Activated naive CD8-positive, alpha-beta T cell (primary cell): ENCODE results near the gene GPR119.
"Not testable (repeated sequence)": the region's sequence is repeated elsewhere in the genome, so short reads cannot be mapped to it uniquely, and the experiment has no call there.

Experiments
- H3K27ac Mint-ChIP-seq: one replicate; pipeline ENCODE4 v1.8.0; 2021; ENCODE audit warnings: mixed read lengths
- H3K27me3 Mint-ChIP-seq: one replicate; pipeline ENCODE4 v1.8.0; 2021; ENCODE audit warnings: mixed read lengths
- H3K36me3 Mint-ChIP-seq: one replicate; pipeline ENCODE4 v1.8.0; 2021; ENCODE audit warnings: mixed read lengths
- H3K4me1 Mint-ChIP-seq: one replicate; pipeline ENCODE4 v1.8.0; 2021; ENCODE audit warnings: low read depth, mixed read lengths
- H3K4me3 Mint-ChIP-seq: one replicate; pipeline ENCODE4 v1.8.0; 2021; ENCODE audit warnings: mild to moderate bottlenecking, mixed read lengths
- H3K9me3 Mint-ChIP-seq: one replicate; pipeline ENCODE4 v1.8.0; 2021; ENCODE audit warnings: low read depth, mixed read lengths

The GPR119 gene

GRCh38 chrX:130385520-130385919, at the start of gene GPR119:
Gene GPR119 (minus strand): TSS chrX:130385674. CDS start chrX:130385447, 227 bp downstream.
- Mint-ChIP-seq H3K9me3 (no peaks in the 10 kb centered on the region), H3K36me3 (no peaks in the 10 kb centered on the region), H3K4me1 (no peaks in the 10 kb centered on the region), H3K27ac (no peak within 1 kb of the TSS), H3K27me3 (no peaks in the 10 kb centered on the region), H3K4me3 (no peak within 1 kb of the TSS)

GRCh38 chrX:130429236-130429635, 43.8 kb upstream of the GPR119 start:
- H3K27ac Mint-ChIP-seq, H3K4me3 Mint-ChIP-seq, H3K4me1 Mint-ChIP-seq, H3K9me3 Mint-ChIP-seq, H3K36me3 Mint-ChIP-seq, H3K27me3 Mint-ChIP-seq: not testable (repeated sequence)

GRCh38 chrX:130426531-130426930, 41.1 kb upstream of the GPR119 start:
- H3K27me3 Mint-ChIP-seq, result no peaks in the 10 kb centered on the region
- no peaks in the 10 kb centered on the region for H3K9me3 Mint-ChIP-seq
- no peak overlapping the region for H3K27ac Mint-ChIP-seq
- H3K4me1 Mint-ChIP-seq, result no peaks in the 10 kb centered on the region
- H3K4me3 Mint-ChIP-seq, result no peak overlapping the region
- H3K36me3 Mint-ChIP-seq, result no peaks in the 10 kb centered on the region

- Mint-ChIP-seq H3K9me3 (no peaks in the 10 kb centered on the region), H3K4me3 (no peak overlapping the region), H3K27ac (no peak overlapping the region), H3K4me1 (no peaks in the 10 kb centered on the region), H3K27me3 (no peaks in the 10 kb centered on the region), H3K36me3 (no peaks in the 10 kb centered on the region)
These were observed 33.8 kb upstream of the GPR119 start for GRCh38 chrX:130419263-130419662.

- Mint-ChIP-seq H3K36me3 (no peaks in the 10 kb centered on the region), H3K4me1 (no peaks in the 10 kb centered on the region), H3K27me3 (no peaks in the 10 kb centered on the region), H3K9me3 (no peaks in the 10 kb centered on the region), H3K27ac (no peak overlapping the region), H3K4me3 (no peak overlapping the region)
These were observed 33.3 kb upstream of the GPR119 start for GRCh38 chrX:130418740-130419139.

- no peak overlapping the region for H3K27ac Mint-ChIP-seq
- H3K9me3 Mint-ChIP-seq, result no peaks in the 10 kb centered on the region
- no peaks in the 10 kb centered on the region for H3K36me3 Mint-ChIP-seq
- H3K4me3 Mint-ChIP-seq, result no peak overlapping the region
- no peaks in the 10 kb centered on the region for H3K4me1 Mint-ChIP-seq
- H3K27me3 Mint-ChIP-seq, result no peaks in the 10 kb centered on the region
These were observed 32.6 kb upstream of the GPR119 start for GRCh38 chrX:130418066-130418465.

- no peak overlapping the region for H3K27ac Mint-ChIP-seq
- no peaks in the 10 kb centered on the region for H3K9me3 Mint-ChIP-seq
- no peaks in the 10 kb centered on the region for H3K4me1 Mint-ChIP-seq
These were observed 31.3 kb upstream of the GPR119 start for GRCh38 chrX:130416785-130417184.

GRCh38 chrX:130415201-130415600, 29.7 kb upstream of the GPR119 start:
- H3K27ac Mint-ChIP-seq, result no peak overlapping the region
- H3K4me1 Mint-ChIP-seq, result no peaks in the 10 kb centered on the region
- H3K27me3 Mint-ChIP-seq, result no peaks in the 10 kb centered on the region
- no peaks in the 10 kb centered on the region for H3K36me3 Mint-ChIP-seq
- no peaks in the 10 kb centered on the region for H3K9me3 Mint-ChIP-seq
- no peak overlapping the region for H3K4me3 Mint-ChIP-seq

More at GRCh38 chrX:130416785-130417184, 31.3 kb upstream of the GPR119 start:
- no peaks in the 10 kb centered on the region for H3K36me3 Mint-ChIP-seq
- no peak overlapping the region for H3K4me3 Mint-ChIP-seq
- no peaks in the 10 kb centered on the region for H3K27me3 Mint-ChIP-seq

- Mint-ChIP-seq H3K36me3 (no peaks in the 10 kb centered on the region), H3K4me1 (no peaks in the 10 kb centered on the region), H3K27me3 (no peaks in the 10 kb centered on the region), H3K9me3 (no peaks in the 10 kb centered on the region), H3K27ac (no peak overlapping the region), H3K4me3 (no peak overlapping the region)
These were observed 29.3 kb upstream of the GPR119 start for GRCh38 chrX:130414800-130415199.

- no peaks in the 10 kb centered on the region for H3K36me3 Mint-ChIP-seq
- H3K4me1 Mint-ChIP-seq, result no peaks in the 10 kb centered on the region
- no peak overlapping the region for H3K27ac Mint-ChIP-seq
- no peak overlapping the region for H3K4me3 Mint-ChIP-seq
- H3K9me3 Mint-ChIP-seq, result no peaks in the 10 kb centered on the region
- no peaks in the 10 kb centered on the region for H3K27me3 Mint-ChIP-seq
These were observed 27.9 kb upstream of the GPR119 start for GRCh38 chrX:130413415-130413814.

- H3K9me3 Mint-ChIP-seq, result no peaks in the 10 kb centered on the region
- H3K27me3 Mint-ChIP-seq, result no peaks in the 10 kb centered on the region
These were observed 16.8 kb upstream of the GPR119 start for GRCh38 chrX:130402208-130402684.

GRCh38 chrX:130401415-130402207, 16.1 kb upstream of the GPR119 start, which contains the start of gene RBMX2:
Gene RBMX2 (plus strand): TSS chrX:130401987. CDS start chrX:130402033, 46 bp downstream.
- Mint-ChIP-seq H3K4me1 (peaks cover 27% of the 10 kb centered on the region), H3K27me3 (peaks cover under 1% of the 10 kb centered on the region), H3K9me3 (no peaks in the 10 kb centered on the region), H3K4me3 (peak within 1 kb of the TSS; percentile 97), H3K36me3 (no peaks in the 10 kb centered on the region), H3K27ac (peak within 1 kb of the TSS; percentile 95)

More at GRCh38 chrX:130402208-130402684, 16.8 kb upstream of the GPR119 start:
- peak overlapping the region; percentile 91 for H3K27ac Mint-ChIP-seq
- no peaks in the 10 kb centered on the region for H3K36me3 Mint-ChIP-seq
- H3K4me1 Mint-ChIP-seq, result peaks cover 27% of the 10 kb centered on the region
- H3K4me3 Mint-ChIP-seq, result peak overlapping the region; percentile 97

GRCh38 chrX:130395341-130395740, 9.9 kb upstream of the GPR119 start:
- Mint-ChIP-seq H3K27me3 (peaks cover 4% of the 10 kb centered on the region), H3K27ac (no peak overlapping the region), H3K4me3 (no peak overlapping the region)

GRCh38 chrX:130393451-130394074, 8.1 kb upstream of the GPR119 start:
- Mint-ChIP-seq H3K36me3 (no peaks in the 10 kb centered on the region), H3K27ac (no peak overlapping the region), H3K4me1 (no peaks in the 10 kb centered on the region), H3K4me3 (no peak overlapping the region), H3K27me3 (peaks cover 4% of the 10 kb centered on the region), H3K9me3 (no peaks in the 10 kb centered on the region)

More at GRCh38 chrX:130395341-130395740, 9.9 kb upstream of the GPR119 start:
- H3K36me3 Mint-ChIP-seq, result no peaks in the 10 kb centered on the region
- no peaks in the 10 kb centered on the region for H3K9me3 Mint-ChIP-seq
- H3K4me1 Mint-ChIP-seq, result no peaks in the 10 kb centered on the region

GRCh38 chrX:130386408-130386808, 934 bp upstream of the GPR119 start:
- Mint-ChIP-seq H3K9me3 (no peaks in the 10 kb centered on the region), H3K36me3 (no peaks in the 10 kb centered on the region), H3K27me3 (no peaks in the 10 kb centered on the region), H3K4me1 (no peaks in the 10 kb centered on the region), H3K4me3 (no peak overlapping the region), H3K27ac (no peak overlapping the region)
